ENCODE results near the gene TP63.

DNA sequence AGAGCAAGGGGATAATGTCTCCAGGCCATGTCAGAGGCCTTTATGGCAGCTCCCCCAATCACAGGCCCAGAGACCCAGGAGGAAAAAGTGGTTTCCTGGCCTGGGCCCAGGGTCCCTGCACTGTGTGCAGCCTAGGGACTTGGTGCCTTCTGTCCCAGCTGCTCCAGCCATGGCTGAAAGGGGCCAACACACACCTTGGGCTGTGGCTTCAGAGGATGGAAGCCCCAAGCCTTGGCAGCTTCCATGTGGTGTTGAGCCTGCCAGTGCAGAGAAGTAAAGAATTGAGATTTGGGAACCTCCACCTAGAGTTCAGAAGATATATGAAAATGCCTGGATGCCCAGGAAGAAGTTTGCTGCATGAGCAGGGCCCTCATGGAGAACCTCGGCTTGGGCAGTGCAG lies 18.1 kb upstream of the TP63 start:
- TF ChIP-seq, protein P1, sequence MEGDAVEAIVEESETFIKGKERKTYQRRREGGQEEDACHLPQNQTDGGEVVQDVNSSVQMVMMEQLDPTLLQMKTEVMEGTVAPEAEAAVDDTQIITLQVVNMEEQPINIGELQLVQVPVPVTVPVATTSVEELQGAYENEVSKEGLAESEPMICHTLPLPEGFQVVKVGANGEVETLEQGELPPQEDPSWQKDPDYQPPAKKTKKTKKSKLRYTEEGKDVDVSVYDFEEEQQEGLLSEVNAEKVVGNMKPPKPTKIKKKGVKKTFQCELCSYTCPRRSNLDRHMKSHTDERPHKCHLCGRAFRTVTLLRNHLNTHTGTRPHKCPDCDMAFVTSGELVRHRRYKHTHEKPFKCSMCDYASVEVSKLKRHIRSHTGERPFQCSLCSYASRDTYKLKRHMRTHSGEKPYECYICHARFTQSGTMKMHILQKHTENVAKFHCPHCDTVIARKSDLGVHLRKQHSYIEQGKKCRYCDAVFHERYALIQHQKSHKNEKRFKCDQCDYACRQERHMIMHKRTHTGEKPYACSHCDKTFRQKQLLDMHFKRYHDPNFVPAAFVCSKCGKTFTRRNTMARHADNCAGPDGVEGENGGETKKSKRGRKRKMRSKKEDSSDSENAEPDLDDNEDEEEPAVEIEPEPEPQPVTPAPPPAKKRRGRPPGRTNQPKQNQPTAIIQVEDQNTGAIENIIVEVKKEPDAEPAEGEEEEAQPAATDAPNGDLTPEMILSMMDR (IDR thresholded peaks at IDR 0.05) = no peak
- no peak for TF ChIP-seq POLR2A (IDR thresholded peaks at IDR 0.05)
